Cerebellar nuclear complex (tissue), 1 donor: ENCODE measurements around the gene GPBP1L1.
"Not testable (repeated sequence)": the region's sequence is repeated elsewhere in the genome, so short reads cannot be mapped to it uniquely, and the experiment has no call there.

Experiments used
- DNase-seq, 2 experiments: peaks; one replicate each; lab custom pipeline; 2025; lab: John Stamatoyannopoulos, UW

Gene GPBP1L1

GRCh38 chr1:45635211-45635610, 51.1 kb downstream of the GPBP1L1 start:
- no peak for DNase-seq

- no peak for DNase-seq
Measured at GRCh38 chr1:45630429-45630828, 55.9 kb downstream of the GPBP1L1 start.

- DNase-seq: no peak
Measured at GRCh38 chr1:45629035-45629434, 57.3 kb downstream of the GPBP1L1 start.

- no peak for DNase-seq
Measured at GRCh38 chr1:45623972-45624371, 62.4 kb downstream of the GPBP1L1 start, which contains the start of gene CCDC17. CCDC17 (minus strand) TSS chr1:45624054; CDS start chr1:45623909, 145 bp downstream.

- DNase-seq: no peak
Measured at GRCh38 chr1:45622524-45623394, 63.6 kb downstream of the GPBP1L1 start.

- no peak for DNase-seq
Measured at GRCh38 chr1:45621895-45622523, 64.3 kb downstream of the GPBP1L1 start.

GRCh38 chr1:45621501-45621836, 64.9 kb downstream of the GPBP1L1 start:
- no peak for DNase-seq

- DNase-seq: no peak
Measured at GRCh38 chr1:45620588-45621500, 65.5 kb downstream of the GPBP1L1 start.

- DNase-seq: no peak
Measured at GRCh38 chr1:45619149-45619921, 67.0 kb downstream of the GPBP1L1 start.

- no peak for DNase-seq
Measured at GRCh38 chr1:45617618-45618017, 68.7 kb downstream of the GPBP1L1 start.

- no peak for DNase-seq
Measured at GRCh38 chr1:45615885-45616284, 70.4 kb downstream of the GPBP1L1 start.

GRCh38 chr1:45612941-45613579, 73.3 kb downstream of the GPBP1L1 start:
- DNase-seq: no peak

- no peak for DNase-seq
Measured at GRCh38 chr1:45610589-45611226, 75.6 kb downstream of the GPBP1L1 start.

- no peak for DNase-seq
Measured at GRCh38 chr1:45608175-45609156, 77.9 kb downstream of the GPBP1L1 start.

GRCh38 chr1:45607404-45608074, 78.8 kb downstream of the GPBP1L1 start:
- DNase-seq: no peak

- no peak for DNase-seq
Measured at GRCh38 chr1:45604239-45604638, 82.1 kb downstream of the GPBP1L1 start.

GRCh38 chr1:45596765-45597164, 89.6 kb downstream of the GPBP1L1 start:
- DNase-seq: not testable (repeated sequence)

- no peak for DNase-seq
Measured at GRCh38 chr1:45594412-45594811, 91.9 kb downstream of the GPBP1L1 start.

GRCh38 chr1:45589861-45590260, 96.5 kb downstream of the GPBP1L1 start:
- DNase-seq: no peak
